Right renal cortex interstitium (tissue), 3 donors: ENCODE data around the gene UBTD1. TPM values are rescaled to one million over a fixed set of nuclear protein-coding genes. Genes with fewer than 3 reads are reported as not detected.
"Not testable (repeated sequence)": the region's sequence is repeated elsewhere in the genome, so short reads cannot be mapped to it uniquely, and the experiment has no call there.

ENCODE experiments used
- DNase-seq, 3 donors: peaks; one replicate each; pipeline ENCODE4 v3.0.0-alpha.2; 2013; ENCODE audit warnings: low read depth in 3 of 3, low spot score in 2 of 3
- polyA plus RNA-seq, 3 donors: library from polyadenylated mRNA; unstranded; fragments of 120-200 nt; gene quantifications; one replicate each; pipeline ENCODE4 v1.2.1, GENCODE V29; 2013; ENCODE audit not compliant: insufficient read length in 3 of 3

The UBTD1 gene
- polyA plus RNA-seq, 3 donors, result 6.6 to 8.8 (median 7.0) TPM

- DNase-seq, result no peak
These were observed 13.2 kb downstream of the UBTD1 start for GRCh38 chr10:97511711-97512440.

DNA sequence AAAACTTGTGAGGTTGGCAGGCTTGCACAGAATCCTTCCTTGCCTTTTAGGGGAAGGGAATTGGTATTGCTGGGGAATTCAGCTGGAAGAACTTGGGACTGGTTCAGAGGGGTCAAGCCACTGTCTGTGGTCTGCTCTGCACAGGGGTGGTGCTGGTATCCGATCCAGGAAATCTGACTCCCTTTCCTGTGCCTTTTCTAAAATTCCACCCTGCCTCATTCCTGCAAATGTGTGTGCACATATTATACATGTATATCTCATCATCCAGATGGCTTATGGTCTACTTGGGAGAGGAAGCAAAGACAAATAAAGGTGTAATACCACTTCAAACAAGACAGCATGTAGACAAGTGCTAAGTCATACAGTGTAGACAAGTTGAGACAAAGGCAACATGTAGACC is 14.3 kb downstream of the UBTD1 start:
- DNase-seq, result no peak

GRCh38 chr10:97514344-97514743 is 15.6 kb downstream of the UBTD1 start:
- DNase-seq, result no peak

DNA sequence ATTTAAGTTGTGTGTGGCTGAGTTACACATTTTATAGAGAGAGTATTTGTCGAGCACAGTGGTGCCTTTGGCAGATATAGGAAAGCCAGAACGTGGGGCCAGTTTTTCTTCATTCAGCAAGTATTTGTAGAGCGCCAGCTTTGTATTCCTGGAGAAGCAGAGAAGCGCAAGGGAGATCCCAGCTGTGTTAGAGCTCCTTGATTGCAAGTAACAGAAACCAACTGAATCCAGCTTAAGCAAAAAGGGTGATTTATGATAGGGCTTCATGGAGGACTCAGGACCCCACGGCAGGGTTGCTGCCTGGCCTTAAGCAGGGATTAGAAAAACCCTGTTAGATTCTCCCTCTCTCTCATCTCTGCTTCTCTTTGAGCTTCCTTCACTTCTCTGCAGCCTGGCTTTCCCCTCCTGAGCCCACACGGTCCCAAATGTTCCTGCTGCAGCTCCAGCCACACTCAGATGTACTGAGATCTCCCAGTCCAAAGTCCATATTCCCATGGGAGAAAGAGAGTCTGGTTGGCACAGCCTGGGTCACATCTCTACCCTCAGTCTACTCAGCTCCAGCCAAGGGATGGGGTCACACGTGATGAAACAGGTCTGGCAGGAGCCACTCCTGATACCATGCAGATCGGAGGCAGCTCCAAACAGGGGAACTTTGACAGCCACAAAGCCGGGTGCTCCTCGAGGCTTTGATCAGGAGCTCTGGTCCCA is 16.7 kb downstream of the UBTD1 start:
- no peak for DNase-seq

DNA sequence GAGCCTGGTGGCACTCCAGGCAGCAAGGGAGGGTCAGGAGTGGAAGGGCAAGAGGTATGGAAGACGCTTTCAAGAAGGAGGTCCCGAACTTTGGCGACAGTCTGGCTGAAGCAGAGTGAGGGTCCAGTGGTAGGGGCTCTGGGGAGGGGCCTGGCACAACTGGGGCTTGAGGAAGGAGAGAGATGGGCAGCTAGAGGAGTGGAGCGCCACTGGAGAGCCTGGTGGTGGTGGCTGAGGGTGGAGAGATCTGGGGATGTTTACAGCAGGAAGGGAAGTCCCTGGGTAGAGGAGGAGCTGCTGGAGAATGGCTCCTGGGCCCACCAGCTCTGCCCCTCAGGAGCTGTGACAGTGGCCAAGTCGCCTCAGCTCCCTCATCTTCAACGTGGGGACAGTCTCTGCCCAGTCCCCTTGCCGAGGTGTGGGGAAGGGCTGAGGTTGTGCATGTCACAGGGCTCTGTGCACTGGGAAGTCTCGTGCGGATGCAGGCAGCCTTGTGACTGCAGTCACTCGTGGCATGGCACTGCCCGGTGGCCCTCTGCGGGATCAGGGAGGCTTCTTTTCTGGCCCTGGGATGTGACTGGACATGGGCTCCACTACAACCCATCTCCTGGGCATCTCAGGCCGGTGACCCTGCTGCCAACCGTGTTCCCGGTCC is 18.5 kb downstream of the UBTD1 start:
- DNase-seq, result no peak

DNA sequence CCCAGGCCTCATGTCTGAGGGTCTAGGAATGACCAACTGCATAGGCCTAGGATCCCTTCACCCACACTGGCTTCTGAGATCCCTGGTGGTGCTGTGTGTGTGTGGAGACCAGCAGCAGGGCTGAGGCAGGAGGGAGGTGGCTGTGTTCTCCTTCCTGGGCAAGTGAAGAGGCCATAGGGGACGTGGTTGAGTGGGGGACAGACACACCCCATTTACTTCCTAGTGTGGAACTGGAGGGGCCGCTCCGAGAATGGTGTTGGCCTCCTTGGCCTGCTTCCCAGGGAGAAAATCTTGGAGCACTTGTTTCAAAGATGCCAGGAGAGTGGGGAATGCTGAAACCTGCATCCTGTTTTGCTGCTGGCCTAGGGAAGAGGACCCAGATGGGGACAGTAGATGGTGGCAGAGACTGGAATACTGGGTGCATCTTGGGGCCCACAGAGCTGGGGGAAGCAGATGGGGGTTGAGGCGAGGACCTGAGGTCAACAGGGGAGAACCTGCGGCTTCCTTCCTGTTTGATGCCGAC is 19.1 kb downstream of the UBTD1 start:
- no peak for DNase-seq

DNA sequence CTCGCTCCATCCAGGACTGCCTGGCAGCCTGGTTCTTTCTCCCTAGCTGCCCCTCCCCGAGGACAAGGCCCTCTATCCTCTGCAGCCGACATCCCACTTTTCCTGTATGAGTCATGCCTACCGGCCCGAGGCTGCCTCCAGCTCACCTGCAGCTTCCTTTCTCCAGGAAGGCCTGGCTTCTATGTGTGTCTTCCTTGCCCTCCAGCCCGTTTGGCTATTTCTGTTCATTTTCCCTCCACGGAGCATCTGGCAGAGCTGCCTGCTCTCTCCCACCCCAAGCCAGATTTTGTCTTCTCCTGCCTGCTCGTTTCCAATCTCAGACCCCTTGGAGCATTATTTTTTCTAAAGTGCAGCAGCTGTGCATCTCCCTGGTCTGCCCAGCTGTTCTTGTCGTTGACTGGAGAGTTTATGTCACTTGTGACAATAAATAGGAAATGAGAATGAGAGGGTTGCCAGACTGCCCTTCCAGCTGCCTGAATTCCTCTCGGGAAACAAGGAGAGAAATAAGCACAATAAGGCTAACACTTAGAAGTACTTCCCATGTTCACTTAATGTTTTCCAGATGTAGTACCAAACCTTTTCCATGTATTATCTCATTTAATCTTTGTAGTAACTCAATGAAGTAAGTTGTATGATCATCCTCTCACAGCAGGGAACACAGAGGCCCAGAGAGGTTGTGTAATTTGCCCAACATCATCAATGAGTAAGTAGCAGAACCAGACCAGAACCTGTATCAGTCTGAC is 19.7 kb downstream of the UBTD1 start:
- no peak for DNase-seq

- no peak for DNase-seq
These were observed 20.6 kb downstream of the UBTD1 start for GRCh38 chr10:97519342-97519741.

- DNase-seq, result no peak
These were observed 21.8 kb downstream of the UBTD1 start for GRCh38 chr10:97520520-97520919.

DNA sequence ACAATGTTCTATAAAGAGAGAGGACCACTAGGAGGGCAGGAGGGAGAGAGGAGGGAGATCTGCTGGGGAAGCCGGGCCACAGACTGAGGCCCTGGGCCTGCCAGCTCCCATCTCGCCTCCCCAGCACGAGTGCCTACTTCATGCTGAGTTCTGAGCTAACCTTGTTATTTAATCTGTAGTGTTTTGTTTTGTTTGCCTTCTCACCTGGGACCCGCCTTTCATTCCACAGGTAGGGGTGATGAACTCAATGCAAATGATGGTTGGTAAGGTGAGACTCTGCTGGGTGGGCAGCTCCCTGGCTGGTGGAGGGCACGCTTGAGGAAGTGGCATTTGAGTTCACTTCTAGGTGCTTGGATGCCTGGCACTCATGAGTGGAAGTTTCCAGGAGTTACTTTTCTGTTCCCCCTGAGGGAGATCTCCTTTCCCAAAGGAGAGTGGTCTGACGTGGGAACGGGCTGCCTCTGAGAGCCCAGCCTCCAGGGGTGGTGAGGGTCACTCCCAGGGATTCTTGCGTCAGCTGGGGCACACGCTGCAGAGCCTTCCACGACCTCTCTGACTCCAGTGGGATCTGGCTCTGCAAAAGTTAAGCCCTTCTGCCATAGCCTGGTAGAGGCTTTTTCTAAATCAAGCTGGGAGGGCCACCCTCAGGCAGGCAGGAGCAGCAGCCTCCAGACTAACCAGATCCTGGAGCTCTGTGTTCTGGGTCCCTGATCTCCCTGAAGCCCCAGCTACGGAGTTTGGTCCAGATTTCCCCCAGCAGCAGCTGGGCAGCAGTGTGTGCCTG is 22.4 kb downstream of the UBTD1 start:
- no peak for DNase-seq

DNA sequence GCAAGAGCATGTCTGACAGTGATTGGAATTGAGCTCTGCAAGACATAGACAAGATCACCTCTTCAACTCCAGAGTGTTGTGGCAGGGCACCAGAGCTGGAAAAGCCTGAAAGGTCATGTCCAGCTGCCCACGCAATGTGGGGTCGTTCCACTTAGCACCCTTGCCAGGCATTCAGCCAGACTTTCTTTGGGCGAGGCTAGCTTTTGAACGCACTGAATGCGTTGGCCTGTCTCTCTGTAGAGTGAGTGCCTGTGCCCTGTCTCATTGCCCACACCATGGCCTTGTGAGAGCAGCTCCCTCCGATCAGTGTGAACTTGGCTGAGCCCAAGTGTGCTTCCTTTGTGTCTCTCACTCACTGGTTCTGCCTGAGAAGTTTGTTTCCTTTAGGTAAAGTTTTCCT is 23.3 kb downstream of the UBTD1 start:
- no peak for DNase-seq

- no peak for DNase-seq
These were observed 24.2 kb downstream of the UBTD1 start for GRCh38 chr10:97522937-97523336.

GRCh38 chr10:97525086-97525485 is 26.4 kb downstream of the UBTD1 start:
- DNase-seq, result no peak

- no peak for DNase-seq
These were observed 27.0 kb downstream of the UBTD1 start for GRCh38 chr10:97525683-97526110.

DNA sequence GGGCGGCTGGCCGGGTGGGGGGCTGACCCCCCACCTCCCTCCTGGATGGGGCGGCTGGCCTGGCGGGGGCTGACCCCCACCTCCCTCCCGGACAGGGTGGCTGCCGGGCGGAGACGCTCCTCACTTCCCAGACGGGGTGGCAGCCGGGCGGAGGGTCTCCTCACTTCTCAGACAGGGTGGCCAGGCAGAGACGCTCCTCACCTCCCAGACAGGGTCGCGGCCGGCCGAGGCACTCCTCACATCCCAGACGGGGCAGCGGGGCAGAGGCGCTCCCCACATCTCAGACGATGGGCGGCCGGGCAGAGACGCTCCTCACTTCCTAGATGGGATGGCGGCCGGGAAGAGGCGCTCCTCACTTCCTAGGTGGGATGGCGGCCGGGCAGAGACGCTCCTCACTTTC is 30.2 kb downstream of the UBTD1 start:
- not testable (repeated sequence) for DNase-seq

GRCh38 chr10:97529685-97530465 is 31.2 kb downstream of the UBTD1 start:
- DNase-seq, result no peak

- no peak for DNase-seq
These were observed 32.8 kb downstream of the UBTD1 start for GRCh38 chr10:97531401-97531986.

GRCh38 chr10:97532935-97533671 is 34.4 kb downstream of the UBTD1 start:
- DNase-seq, result no peak
